ENCODE data around the gene SPATA24. TPM values are rescaled to one million over a fixed set of nuclear protein-coding genes. Genes with fewer than 3 reads are reported as not detected.
"Not testable (repeated sequence)": the region's sequence is repeated elsewhere in the genome, so short reads cannot be mapped to it uniquely, and the experiment has no call there.

The SPATA24 gene
- total and polyA plus RNA-seq, 2 experiments from 2014 or later = 12.8 to 45.3 TPM

DNA sequence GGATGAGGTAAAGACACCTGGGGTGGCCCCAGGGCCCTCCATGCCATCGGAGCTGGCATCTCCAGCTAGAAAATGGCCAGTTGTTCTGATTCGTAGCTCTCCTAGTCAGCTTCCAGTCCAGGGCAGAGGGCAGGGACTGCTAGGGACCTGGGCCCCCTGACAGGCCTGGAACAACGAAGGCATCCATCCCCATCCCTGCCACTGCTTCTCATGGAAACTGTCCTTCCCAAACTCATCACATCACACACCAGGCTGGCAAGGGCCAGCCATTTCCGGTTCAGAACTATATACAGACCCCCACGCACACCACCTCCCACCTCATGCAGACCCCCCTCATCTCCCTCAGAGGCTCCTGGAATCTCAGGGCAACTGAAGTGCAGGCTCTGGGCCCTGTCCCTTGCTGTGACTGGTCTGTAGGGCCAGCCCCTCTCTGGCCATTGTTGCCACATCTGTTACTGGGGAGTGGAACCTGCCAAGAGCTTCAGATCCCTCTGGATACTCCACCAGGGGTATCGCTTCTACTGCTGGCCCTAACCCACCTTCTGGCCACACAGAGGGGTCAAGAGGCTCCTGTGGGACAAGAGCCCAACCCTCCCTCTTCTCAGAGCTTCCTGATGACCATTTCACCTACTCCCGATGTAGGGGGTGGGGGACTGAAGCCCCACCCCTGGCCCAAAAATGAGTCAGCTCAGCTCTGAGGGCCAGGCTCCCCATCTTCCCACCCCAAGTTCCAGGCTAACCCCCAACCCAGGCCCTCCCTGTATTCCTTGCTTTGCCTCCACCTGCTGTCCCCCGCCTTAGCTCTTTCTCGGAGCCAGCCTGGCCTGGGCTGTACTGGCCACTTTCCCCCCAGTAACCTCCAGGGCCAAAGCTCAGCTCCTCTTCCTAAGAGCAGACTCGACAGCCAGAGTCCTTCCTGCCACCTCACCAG lies 13.0 kb downstream of the SPATA24 start:
- Histone ChIP-seq H3K27ac (no peak overlapping the region), H3K27me3 (peaks cover 11% of the 10 kb centered on the region), H3K4me1 (ENCODE audit: low read depth) (peaks cover 12% of the 10 kb centered on the region), H3K9me3 (ENCODE audit: low read depth) (no peaks in the 10 kb centered on the region), H3K4me3 (no peak overlapping the region), H3K36me3 (no peaks in the 10 kb centered on the region)
- no peak for DNase-seq (ENCODE audit: low read depth in 1 of 2, low spot score in 1 of 2)
- TF ChIP-seq, protein P1, sequence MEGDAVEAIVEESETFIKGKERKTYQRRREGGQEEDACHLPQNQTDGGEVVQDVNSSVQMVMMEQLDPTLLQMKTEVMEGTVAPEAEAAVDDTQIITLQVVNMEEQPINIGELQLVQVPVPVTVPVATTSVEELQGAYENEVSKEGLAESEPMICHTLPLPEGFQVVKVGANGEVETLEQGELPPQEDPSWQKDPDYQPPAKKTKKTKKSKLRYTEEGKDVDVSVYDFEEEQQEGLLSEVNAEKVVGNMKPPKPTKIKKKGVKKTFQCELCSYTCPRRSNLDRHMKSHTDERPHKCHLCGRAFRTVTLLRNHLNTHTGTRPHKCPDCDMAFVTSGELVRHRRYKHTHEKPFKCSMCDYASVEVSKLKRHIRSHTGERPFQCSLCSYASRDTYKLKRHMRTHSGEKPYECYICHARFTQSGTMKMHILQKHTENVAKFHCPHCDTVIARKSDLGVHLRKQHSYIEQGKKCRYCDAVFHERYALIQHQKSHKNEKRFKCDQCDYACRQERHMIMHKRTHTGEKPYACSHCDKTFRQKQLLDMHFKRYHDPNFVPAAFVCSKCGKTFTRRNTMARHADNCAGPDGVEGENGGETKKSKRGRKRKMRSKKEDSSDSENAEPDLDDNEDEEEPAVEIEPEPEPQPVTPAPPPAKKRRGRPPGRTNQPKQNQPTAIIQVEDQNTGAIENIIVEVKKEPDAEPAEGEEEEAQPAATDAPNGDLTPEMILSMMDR (IDR thresholded peaks at IDR 0.05; ENCODE audit: low read depth, low read length) = no peak

GRCh38 chr5:139389701-139390638 lies 13.9 kb downstream of the SPATA24 start, which contains the start of gene MZB1:
TSS of gene MZB1 (minus strand) at chr5:139389913. CDS start at chr5:139389856, 57 bp downstream.
- no peaks in the 10 kb centered on the region for H3K9me3 ChIP-seq (ENCODE audit: low read depth)
- H3K4me1 ChIP-seq (ENCODE audit: low read depth) = peaks cover 12% of the 10 kb centered on the region
- no peaks in the 10 kb centered on the region for H3K36me3 ChIP-seq
- H3K27ac ChIP-seq = no peak within 1 kb of the TSS
- DNase-seq (ENCODE audit: low read depth in 1 of 2, low spot score in 1 of 2) = no peak
- no peak within 1 kb of the TSS for H3K4me3 ChIP-seq
- H3K27me3 ChIP-seq = peaks cover 11% of the 10 kb centered on the region
- TF ChIP-seq, protein P1 (IDR thresholded peaks at IDR 0.05; ENCODE audit: low read depth, low read length) = no peak

GRCh38 chr5:139388198-139388821 lies 15.6 kb downstream of the SPATA24 start:
- H3K36me3 ChIP-seq = no peaks in the 10 kb centered on the region
- TF ChIP-seq, protein P1 (IDR thresholded peaks at IDR 0.05; ENCODE audit: low read depth, low read length) = no peak
- H3K27ac ChIP-seq = peak overlapping the region; percentile 77
- DNase-seq (ENCODE audit: low read depth in 1 of 2, low spot score in 1 of 2) = peak; percentile 58 to 66
- peaks cover 12% of the 10 kb centered on the region for H3K4me1 ChIP-seq (ENCODE audit: low read depth)
- H3K27me3 ChIP-seq = peaks cover 3% of the 10 kb centered on the region
- H3K9me3 ChIP-seq (ENCODE audit: low read depth) = no peaks in the 10 kb centered on the region
- no peak overlapping the region for H3K4me3 ChIP-seq

GRCh38 chr5:139387611-139388197 lies 16.2 kb downstream of the SPATA24 start:
- H3K9me3 ChIP-seq (ENCODE audit: low read depth) = no peaks in the 10 kb centered on the region
- H3K27ac ChIP-seq = peak overlapping the region; percentile 77
- no peaks in the 10 kb centered on the region for H3K27me3 ChIP-seq
- H3K4me1 ChIP-seq (ENCODE audit: low read depth) = peaks cover 17% of the 10 kb centered on the region
- TF ChIP-seq, protein P1 (IDR thresholded peaks at IDR 0.05; ENCODE audit: low read depth, low read length) = no peak
- DNase-seq (ENCODE audit: low read depth in 1 of 2, low spot score in 1 of 2) = no peak
- H3K4me3 ChIP-seq = no peak overlapping the region
- H3K36me3 ChIP-seq = no peaks in the 10 kb centered on the region

DNA sequence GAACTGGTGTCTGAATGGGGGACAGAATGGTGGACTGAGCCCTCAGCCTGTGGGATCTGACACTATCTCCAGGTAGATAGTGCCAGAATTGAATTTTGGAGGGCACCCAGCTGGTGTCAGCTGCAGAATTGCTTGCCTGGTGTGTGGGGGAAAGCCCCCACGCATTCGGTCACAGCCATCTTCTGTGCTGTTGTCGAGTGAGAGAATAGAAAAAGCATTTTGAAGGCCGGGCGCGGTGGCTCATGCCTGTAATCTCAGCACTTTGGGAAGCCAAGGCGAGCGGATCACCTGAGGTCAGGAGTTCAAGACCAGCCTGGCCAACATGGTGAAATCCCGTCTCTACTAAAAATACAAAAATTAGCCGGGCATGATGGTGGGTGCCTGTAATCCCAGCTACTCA lies 16.9 kb downstream of the SPATA24 start:
- H3K4me3 ChIP-seq; DNase-seq (ENCODE audit: low read depth in 1 of 2, low spot score in 1 of 2): not testable (repeated sequence)
- peaks cover 25% of the 10 kb centered on the region for H3K4me1 ChIP-seq (ENCODE audit: low read depth)

More for the DNA sequence above, 16.9 kb downstream of the SPATA24 start:
- not testable (repeated sequence) for H3K27ac ChIP-seq; H3K36me3 ChIP-seq; H3K27me3 ChIP-seq; H3K9me3 ChIP-seq (ENCODE audit: low read depth)

All from cardiac muscle cell (in vitro differentiated cells and primary cell).